Measurements from ENCODE around the gene ZNF175. TPM values are rescaled to one million over a fixed set of nuclear protein-coding genes. Genes with fewer than 3 reads are reported as not detected.

Gene ZNF175
- total and polyA plus RNA-seq, 12 donors, result 2.1 to 14.5 (median 6.6) TPM

DNA sequence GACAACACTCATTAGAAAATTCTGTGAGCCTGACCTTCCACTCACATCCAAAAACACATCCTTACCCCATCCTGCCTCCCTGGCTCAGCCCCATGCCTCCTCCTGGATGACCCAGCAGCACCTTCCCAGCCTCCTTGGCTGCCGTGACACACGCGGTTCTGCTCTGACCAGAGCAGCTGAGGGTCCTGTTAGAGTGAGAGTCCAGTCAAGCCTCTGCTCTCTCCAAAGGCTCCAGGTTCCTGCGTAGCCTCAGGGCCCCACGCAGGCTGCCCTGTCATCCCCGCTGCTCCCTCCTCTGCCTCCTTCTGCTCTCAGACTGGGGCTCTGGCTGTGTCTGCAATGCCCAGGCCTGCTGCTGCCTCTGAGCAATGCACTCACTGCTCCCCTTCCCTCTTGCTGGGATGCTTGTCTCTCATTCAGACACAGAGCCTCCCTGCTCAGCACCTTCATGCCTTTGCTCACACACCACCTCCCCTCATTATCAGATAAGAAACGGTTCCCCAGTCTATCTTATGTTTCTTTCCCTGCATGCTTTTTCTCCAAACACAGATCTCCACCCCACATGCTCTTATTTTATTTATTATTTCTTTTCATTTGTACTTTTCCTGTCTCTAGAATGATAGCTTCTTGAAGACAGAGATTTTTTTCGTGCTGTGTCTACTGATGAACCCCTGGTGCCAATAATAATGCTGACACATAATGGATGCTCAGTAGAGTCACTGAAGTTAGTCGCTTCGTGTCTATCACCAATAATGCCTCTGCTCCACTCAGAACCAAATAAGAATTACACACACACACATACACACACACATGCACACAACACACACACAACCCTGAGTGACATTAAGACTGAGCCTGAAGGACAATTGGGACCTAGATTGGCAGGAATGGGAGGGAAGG, 29.4 kb upstream of the ZNF175 start:
- intact Hi-C loops (cut with DNase I), result no loop called here
- H3K4me3 ChIP-seq, result no peak overlapping the region
- WGBS, 4 donors, result 53 to 68% (median 58%) methylated on average over 9 to 10 of the region's 10 CpGs
- no peak for DNase-seq
- H3K27me3 ChIP-seq, result peaks cover 10% of the 10 kb centered on the region
- H3K27ac ChIP-seq, result no peak overlapping the region
- TF ChIP-seq, protein P1, sequence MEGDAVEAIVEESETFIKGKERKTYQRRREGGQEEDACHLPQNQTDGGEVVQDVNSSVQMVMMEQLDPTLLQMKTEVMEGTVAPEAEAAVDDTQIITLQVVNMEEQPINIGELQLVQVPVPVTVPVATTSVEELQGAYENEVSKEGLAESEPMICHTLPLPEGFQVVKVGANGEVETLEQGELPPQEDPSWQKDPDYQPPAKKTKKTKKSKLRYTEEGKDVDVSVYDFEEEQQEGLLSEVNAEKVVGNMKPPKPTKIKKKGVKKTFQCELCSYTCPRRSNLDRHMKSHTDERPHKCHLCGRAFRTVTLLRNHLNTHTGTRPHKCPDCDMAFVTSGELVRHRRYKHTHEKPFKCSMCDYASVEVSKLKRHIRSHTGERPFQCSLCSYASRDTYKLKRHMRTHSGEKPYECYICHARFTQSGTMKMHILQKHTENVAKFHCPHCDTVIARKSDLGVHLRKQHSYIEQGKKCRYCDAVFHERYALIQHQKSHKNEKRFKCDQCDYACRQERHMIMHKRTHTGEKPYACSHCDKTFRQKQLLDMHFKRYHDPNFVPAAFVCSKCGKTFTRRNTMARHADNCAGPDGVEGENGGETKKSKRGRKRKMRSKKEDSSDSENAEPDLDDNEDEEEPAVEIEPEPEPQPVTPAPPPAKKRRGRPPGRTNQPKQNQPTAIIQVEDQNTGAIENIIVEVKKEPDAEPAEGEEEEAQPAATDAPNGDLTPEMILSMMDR (IDR thresholded peaks at IDR 0.05), result no peak
- no peak for TF ChIP-seq POLR2A (IDR thresholded peaks at IDR 0.05)
- H3K4me1 ChIP-seq (replicated peaks in 1 of 2), result no peaks in the 10 kb centered on the region
- H3K36me3 ChIP-seq (replicated peaks in 1 of 2), result no peaks in the 10 kb centered on the region
- H3K9me3 ChIP-seq (replicated peaks in 1 of 3), result no peaks in the 10 kb centered on the region

DNA sequence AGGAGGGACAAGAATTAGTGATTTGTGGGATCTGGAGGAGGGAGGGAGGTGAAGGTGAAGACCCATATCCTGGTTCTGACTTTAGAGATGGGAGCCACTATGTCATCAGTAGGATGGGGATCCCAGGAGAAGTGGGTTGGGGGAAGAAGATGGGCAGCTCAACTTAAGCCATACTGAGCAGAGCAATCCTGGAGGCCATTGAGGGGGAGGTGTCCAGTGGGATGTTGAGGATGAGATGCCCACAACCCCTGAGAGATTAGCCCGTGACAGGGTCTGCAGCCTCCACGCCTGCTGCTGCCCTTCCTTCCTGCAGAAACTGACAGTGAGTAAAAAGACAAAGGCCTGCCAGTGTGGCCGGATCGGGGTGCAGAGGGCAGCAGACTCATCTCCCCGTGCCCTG, 28.4 kb upstream of the ZNF175 start:
- no peak for TF ChIP-seq POLR2A (IDR thresholded peaks at IDR 0.05)
- TF ChIP-seq, protein P1 (IDR thresholded peaks at IDR 0.05), result no peak
- Histone ChIP-seq H3K9me3 (replicated peaks in 1 of 3) (no peaks in the 10 kb centered on the region), H3K4me3 (no peak overlapping the region), H3K27ac (no peak overlapping the region), H3K36me3 (replicated peaks in 1 of 2) (no peaks in the 10 kb centered on the region), H3K27me3 (peaks cover 7% of the 10 kb centered on the region), H3K4me1 (replicated peaks in 1 of 2) (no peaks in the 10 kb centered on the region)
- DNase-seq, result no peak
- WGBS, 4 donors, result 70 to 75% (median 73%) methylated on average over 2 to 5 of the region's 5 CpGs
- intact Hi-C loops (cut with DNase I), result no loop called here

DNA sequence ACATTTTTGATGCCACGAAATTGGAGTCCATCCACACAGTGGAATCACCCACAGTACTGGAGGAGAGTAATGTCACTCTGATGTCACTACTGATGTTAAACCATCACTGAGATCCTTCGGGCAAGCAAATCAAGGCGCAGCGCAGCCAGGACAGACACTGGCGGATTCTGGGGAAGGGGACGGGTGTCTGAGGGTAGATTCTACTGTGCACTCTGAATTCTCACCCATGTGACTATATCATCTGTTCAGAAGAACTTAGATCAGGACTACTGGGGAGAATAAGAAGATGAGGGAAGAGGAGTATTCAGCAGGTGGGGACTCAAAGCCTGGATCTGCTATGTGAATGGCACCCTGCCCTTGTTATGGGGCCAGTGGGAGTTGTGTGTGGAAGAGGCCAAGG, 27.0 kb upstream of the ZNF175 start:
- no peak overlapping the region for H3K4me3 ChIP-seq
- no peak for DNase-seq
- TF ChIP-seq POLR2A (IDR thresholded peaks at IDR 0.05), result no peak
- TF ChIP-seq, protein P1 (IDR thresholded peaks at IDR 0.05), result no peak
- no peaks in the 10 kb centered on the region for H3K4me1 ChIP-seq (replicated peaks in 1 of 2)
- 78 to 83% (median 80%) methylated on average over 6 of the region's 6 CpGs for WGBS, 4 donors
- no peak overlapping the region for H3K27ac ChIP-seq
- peaks cover 7% of the 10 kb centered on the region for H3K27me3 ChIP-seq
- no peaks in the 10 kb centered on the region for H3K9me3 ChIP-seq (replicated peaks in 1 of 3)
- H3K36me3 ChIP-seq (replicated peaks in 1 of 2), result no peaks in the 10 kb centered on the region
- intact Hi-C loops (cut with DNase I), result no loop called here

DNA sequence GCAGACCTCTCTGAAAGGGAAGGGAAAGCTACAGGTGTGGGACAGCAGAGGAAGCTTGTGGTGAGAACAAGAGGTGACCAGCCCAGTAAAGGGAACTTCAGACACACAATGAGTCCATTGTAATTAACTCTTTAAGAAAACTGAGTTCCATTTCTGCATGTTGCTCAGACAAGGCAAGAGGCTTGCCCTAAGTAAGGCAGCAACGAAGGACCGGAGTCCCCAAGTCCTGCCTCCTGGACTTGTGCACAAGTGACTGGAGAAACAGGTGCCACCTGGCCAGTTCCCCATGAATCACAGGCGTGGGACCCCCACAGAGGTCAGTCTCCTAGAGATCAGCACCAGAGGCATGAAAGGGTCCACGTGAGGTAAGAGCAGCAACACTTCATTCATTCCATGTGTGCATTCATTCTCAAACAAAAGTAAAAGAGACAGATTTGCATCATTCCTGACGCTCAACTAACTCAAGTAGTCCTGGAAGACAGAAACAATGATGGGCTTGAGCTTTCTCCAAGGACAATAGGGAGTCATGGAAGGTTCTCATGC, 24.9 kb upstream of the ZNF175 start:
- WGBS, 4 donors, result 58 to 67% (median 62%) methylated on average over 3 to 5 of the region's 5 CpGs
- DNase-seq, result no peak

More for the DNA sequence above, 24.9 kb upstream of the ZNF175 start:
- Histone ChIP-seq H3K27me3 (no peaks in the 10 kb centered on the region), H3K4me1 (replicated peaks in 1 of 2) (no peaks in the 10 kb centered on the region), H3K9me3 (replicated peaks in 1 of 3) (no peaks in the 10 kb centered on the region), H3K36me3 (replicated peaks in 1 of 2) (no peaks in the 10 kb centered on the region), H3K27ac (no peak overlapping the region), H3K4me3 (no peak overlapping the region)
- intact Hi-C loops (cut with DNase I), result no loop called here
- TF ChIP-seq POLR2A (IDR thresholded peaks at IDR 0.05), result no peak
- TF ChIP-seq, protein P1 (IDR thresholded peaks at IDR 0.05), result no peak
